ENCODE measurements around the gene ALAS1.
"Not testable (repeated sequence)": the region's sequence is repeated elsewhere in the genome, so short reads cannot be mapped to it uniquely, and the experiment has no call there.

ALAS1 gene

DNA sequence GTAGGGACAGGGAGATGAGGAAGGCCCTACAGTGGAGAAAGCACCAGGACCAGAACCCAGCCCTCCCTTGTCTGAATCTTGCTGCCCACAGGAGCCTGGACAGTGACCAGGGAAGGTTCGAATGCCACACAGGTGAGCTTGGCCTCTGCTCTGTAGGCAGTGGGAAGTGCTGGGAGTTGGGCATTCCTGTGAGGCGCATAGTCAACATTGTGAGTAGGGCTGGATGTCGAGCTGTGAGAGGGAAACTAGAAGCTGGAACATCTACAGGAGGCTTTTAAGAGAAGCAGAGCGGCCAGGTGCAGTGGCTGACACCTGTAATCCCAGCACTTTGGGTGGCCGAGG lies 20.3 kb upstream of the ALAS1 start:
- H3K9ac ChIP-seq (ENCODE audit: low read length), result no peak overlapping the region
- no peak overlapping the region for H3K27ac ChIP-seq (ENCODE audit: low read depth, low read length)
- no peaks in the 10 kb centered on the region for H3K9me3 ChIP-seq (ENCODE audit: control insufficient read depth, insufficient read depth, low read depth, low read length)
- H3K27me3 ChIP-seq (ENCODE audit: control insufficient read depth, insufficient read depth, low read length), result no peaks in the 10 kb centered on the region
- H3K36me3 ChIP-seq (ENCODE audit: control insufficient read depth, insufficient read depth, low read length), result no peaks in the 10 kb centered on the region
- H3K4me1 ChIP-seq (ENCODE audit: control insufficient read depth, insufficient read depth, low read length), result no peaks in the 10 kb centered on the region; the same call in 1 of the 2 replicates
- H3K4me3 ChIP-seq (ENCODE audit: low read depth, low read length), result no peak overlapping the region

DNA sequence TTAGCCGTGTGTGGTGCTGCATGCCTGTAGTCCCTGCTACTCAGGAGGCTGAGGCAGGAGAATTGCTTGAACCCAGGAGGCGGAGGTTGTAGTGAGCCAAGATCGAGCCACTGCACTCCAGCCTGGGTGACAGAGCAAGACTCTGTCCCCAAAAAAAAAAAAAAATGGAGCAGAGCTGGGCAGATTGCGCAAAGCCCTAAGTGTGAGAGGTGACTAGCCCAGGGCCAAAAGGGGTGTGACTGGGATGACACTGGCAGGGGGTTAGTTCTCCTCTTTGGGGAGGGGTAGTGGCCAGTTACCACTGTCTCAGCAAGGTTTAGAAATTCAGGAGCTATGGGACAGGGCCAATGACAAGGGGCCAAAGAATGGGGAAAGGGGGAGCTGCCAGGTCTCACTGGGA lies 19.8 kb upstream of the ALAS1 start:
- H3K4me3 ChIP-seq (ENCODE audit: low read depth, low read length); H3K36me3 ChIP-seq (ENCODE audit: control insufficient read depth, insufficient read depth, low read length); H3K9me3 ChIP-seq (ENCODE audit: control insufficient read depth, insufficient read depth, low read depth, low read length); H3K27me3 ChIP-seq (ENCODE audit: control insufficient read depth, insufficient read depth, low read length); H3K9ac ChIP-seq (ENCODE audit: low read length); H3K27ac ChIP-seq (ENCODE audit: low read depth, low read length); H3K4me1 ChIP-seq (ENCODE audit: control insufficient read depth, insufficient read depth, low read length): not testable (repeated sequence)

DNA sequence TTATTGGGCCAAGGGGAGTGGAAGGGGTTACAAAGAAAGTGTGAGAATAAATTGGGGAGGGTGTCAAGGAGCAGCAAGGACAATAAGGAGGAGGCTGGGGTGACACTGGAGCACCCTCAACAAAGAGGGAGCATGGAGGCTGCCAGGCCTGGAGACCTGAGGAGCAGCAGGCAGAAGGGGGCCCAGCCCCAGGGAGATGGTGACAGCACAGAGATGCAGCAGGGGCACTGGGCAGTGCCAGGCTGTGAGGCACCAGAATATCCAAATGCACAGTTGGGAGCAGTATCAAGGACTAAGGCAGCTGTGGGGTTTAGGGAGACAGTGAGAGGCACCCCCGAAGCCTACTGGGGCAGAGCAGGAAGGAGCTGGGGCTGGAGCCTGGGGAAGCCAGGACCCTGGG lies 19.4 kb upstream of the ALAS1 start:
- H3K4me3 ChIP-seq (ENCODE audit: low read depth, low read length), result no peak overlapping the region
- H3K9me3 ChIP-seq (ENCODE audit: control insufficient read depth, insufficient read depth, low read depth, low read length), result no peaks in the 10 kb centered on the region
- H3K27ac ChIP-seq (ENCODE audit: low read depth, low read length), result no peak overlapping the region
- H3K27me3 ChIP-seq (ENCODE audit: control insufficient read depth, insufficient read depth, low read length), result no peaks in the 10 kb centered on the region
- no peaks in the 10 kb centered on the region for H3K36me3 ChIP-seq (ENCODE audit: control insufficient read depth, insufficient read depth, low read length)
- no peaks in the 10 kb centered on the region; the same call in 1 of the 2 replicates for H3K4me1 ChIP-seq (ENCODE audit: control insufficient read depth, insufficient read depth, low read length)
- no peak overlapping the region for H3K9ac ChIP-seq (ENCODE audit: low read length)

DNA sequence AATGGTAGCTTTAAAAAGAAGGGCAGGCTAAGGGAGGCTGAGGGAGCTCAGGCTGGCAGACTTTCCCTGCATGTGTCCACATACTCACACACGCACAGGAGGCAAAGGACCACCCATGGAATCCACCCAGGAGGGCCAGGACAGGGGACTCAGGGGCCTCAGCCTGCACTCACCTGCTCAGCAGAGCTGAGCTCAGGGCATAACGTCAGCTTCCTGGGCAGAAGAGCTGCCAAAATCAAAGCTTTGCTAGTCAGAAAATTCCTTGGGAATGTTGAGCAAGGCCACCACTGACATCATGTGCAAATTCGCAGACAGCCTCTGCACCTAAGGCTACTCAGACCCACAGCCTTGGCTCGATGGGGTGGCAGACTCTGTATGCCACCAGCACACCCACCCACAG lies 16.4 kb upstream of the ALAS1 start:
- no peaks in the 10 kb centered on the region for H3K36me3 ChIP-seq (ENCODE audit: control insufficient read depth, insufficient read depth, low read length)
- no peaks in the 10 kb centered on the region; the same call in 1 of the 2 replicates for H3K4me1 ChIP-seq (ENCODE audit: control insufficient read depth, insufficient read depth, low read length)
- H3K27ac ChIP-seq (ENCODE audit: low read depth, low read length), result no peak overlapping the region
- H3K4me3 ChIP-seq (ENCODE audit: low read depth, low read length), result no peak overlapping the region
- no peak overlapping the region for H3K9ac ChIP-seq (ENCODE audit: low read length)
- no peaks in the 10 kb centered on the region for H3K27me3 ChIP-seq (ENCODE audit: control insufficient read depth, insufficient read depth, low read length)
- H3K9me3 ChIP-seq (ENCODE audit: control insufficient read depth, insufficient read depth, low read depth, low read length), result no peaks in the 10 kb centered on the region

DNA sequence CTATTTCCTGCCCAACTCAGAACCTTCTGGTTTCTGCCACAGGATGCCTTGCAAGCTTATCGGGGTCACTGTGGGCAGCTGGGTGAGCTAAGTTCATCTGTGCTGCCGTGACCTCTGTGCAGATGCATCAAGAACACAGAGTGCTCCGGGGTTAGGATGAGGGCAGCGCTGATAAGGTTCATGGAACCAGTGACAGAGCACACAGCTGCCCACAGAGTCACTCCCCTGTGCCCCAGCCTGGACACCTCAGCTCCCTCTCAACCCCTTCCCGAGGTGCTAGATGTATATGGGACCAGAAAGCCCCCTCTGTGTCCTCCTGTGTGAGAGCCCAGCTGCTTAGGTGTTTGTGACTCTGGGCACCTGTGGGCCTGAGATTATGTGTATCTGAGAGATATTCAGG lies 15.8 kb upstream of the ALAS1 start:
- no peaks in the 10 kb centered on the region for H3K27me3 ChIP-seq (ENCODE audit: control insufficient read depth, insufficient read depth, low read length)
- no peaks in the 10 kb centered on the region for H3K36me3 ChIP-seq (ENCODE audit: control insufficient read depth, insufficient read depth, low read length)
- no peak overlapping the region for H3K4me3 ChIP-seq (ENCODE audit: low read depth, low read length)
- no peak overlapping the region for H3K27ac ChIP-seq (ENCODE audit: low read depth, low read length)
- H3K9me3 ChIP-seq (ENCODE audit: control insufficient read depth, insufficient read depth, low read depth, low read length), result no peaks in the 10 kb centered on the region
- no peaks in the 10 kb centered on the region; the same call in 1 of the 2 replicates for H3K4me1 ChIP-seq (ENCODE audit: control insufficient read depth, insufficient read depth, low read length)
- H3K9ac ChIP-seq (ENCODE audit: low read length), result no peak overlapping the region

DNA sequence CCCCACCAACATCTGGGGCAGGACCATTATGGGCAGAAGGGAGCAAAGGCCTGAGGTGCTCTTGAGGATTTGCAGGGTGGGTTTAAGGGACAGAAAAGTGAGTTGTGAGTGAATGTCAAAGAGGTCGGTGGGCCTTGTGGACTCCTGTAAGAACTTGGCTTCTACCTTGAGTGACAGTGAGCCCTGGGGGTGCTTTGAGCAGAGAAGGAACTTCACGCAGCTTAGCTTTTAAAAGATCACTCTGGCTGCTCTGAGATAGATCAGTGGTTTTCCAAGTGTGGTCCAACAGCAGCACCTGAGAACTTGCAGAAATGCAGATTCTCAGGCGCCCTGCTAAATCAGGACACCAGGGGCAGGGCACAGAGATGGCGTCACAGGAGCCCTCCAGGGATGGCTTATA lies 15.3 kb upstream of the ALAS1 start:
- no peaks in the 10 kb centered on the region; the same call in 1 of the 2 replicates for H3K4me1 ChIP-seq (ENCODE audit: control insufficient read depth, insufficient read depth, low read length)
- no peaks in the 10 kb centered on the region for H3K27me3 ChIP-seq (ENCODE audit: control insufficient read depth, insufficient read depth, low read length)
- no peak overlapping the region for H3K27ac ChIP-seq (ENCODE audit: low read depth, low read length)
- no peak overlapping the region for H3K4me3 ChIP-seq (ENCODE audit: low read depth, low read length)
- H3K9me3 ChIP-seq (ENCODE audit: control insufficient read depth, insufficient read depth, low read depth, low read length), result no peaks in the 10 kb centered on the region
- no peaks in the 10 kb centered on the region for H3K36me3 ChIP-seq (ENCODE audit: control insufficient read depth, insufficient read depth, low read length)
- H3K9ac ChIP-seq (ENCODE audit: low read length), result no peak overlapping the region

DNA sequence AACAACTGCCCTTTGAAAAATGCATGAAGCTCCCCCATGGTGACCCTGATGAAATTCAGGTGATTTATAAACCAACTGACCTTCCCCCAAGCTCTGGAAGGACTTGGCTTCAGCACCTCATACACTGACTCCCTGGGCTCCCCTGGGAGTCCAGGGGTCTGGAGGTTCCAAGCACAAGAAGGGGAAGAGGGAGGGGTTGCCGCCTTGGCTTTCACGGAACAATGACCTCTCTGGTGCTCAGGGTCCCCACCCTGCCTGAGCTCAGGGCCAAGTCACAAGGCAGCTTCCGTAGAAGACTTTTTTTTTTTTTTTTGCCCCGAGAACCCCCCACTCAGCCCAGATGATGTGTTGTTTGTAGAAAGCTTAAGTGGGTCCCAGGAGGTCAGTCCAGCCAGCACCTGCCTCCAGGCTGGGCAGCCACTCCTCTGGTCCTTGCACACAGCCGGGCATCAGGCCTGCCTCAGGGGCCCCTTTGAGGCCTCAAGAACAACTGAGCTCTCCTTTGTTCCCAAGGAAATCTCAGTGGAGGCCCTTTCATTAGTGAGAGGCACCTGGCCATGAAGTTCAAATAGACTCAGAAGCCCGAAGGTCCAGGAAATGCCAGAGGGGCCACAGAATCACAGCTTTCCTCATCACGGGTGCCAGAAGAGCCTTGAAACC lies 14.0 kb upstream of the ALAS1 start:
- no peaks in the 10 kb centered on the region for H3K9me3 ChIP-seq (ENCODE audit: control insufficient read depth, insufficient read depth, low read depth, low read length)
- H3K36me3 ChIP-seq (ENCODE audit: control insufficient read depth, insufficient read depth, low read length), result no peaks in the 10 kb centered on the region
- H3K27me3 ChIP-seq (ENCODE audit: control insufficient read depth, insufficient read depth, low read length), result no peaks in the 10 kb centered on the region
- no peak overlapping the region for H3K9ac ChIP-seq (ENCODE audit: low read length)
- H3K4me1 ChIP-seq (ENCODE audit: control insufficient read depth, insufficient read depth, low read length), result no peaks in the 10 kb centered on the region
- H3K27ac ChIP-seq (ENCODE audit: low read depth, low read length), result no peak overlapping the region
- H3K4me3 ChIP-seq (ENCODE audit: low read depth, low read length), result no peak overlapping the region

DNA sequence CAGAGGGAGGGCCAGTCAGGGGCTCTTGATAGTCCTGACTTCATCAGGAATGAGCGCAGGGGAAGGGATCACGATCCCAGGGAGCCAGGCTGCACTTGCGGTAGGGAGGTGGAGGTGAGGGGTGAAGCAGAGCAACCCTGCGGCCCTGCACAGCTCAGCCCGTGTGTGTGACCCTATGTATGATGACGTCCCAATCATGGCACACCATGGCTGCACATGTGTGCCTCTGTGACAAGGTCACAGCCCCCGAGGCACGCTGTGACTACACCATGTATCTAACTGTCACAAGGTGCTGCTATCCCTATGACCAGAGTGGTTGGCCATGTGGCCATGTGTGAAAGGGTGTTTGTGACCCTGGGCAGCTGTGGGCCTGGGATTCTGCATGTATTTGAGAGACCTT lies 13.3 kb upstream of the ALAS1 start:
- no peak overlapping the region for H3K9ac ChIP-seq (ENCODE audit: low read length)
- H3K4me3 ChIP-seq (ENCODE audit: low read depth, low read length), result no peak overlapping the region
- H3K36me3 ChIP-seq (ENCODE audit: control insufficient read depth, insufficient read depth, low read length), result no peaks in the 10 kb centered on the region
- H3K4me1 ChIP-seq (ENCODE audit: control insufficient read depth, insufficient read depth, low read length), result no peaks in the 10 kb centered on the region
- no peak overlapping the region for H3K27ac ChIP-seq (ENCODE audit: low read depth, low read length)
- H3K9me3 ChIP-seq (ENCODE audit: control insufficient read depth, insufficient read depth, low read depth, low read length), result no peaks in the 10 kb centered on the region
- H3K27me3 ChIP-seq (ENCODE audit: control insufficient read depth, insufficient read depth, low read length), result no peaks in the 10 kb centered on the region

DNA sequence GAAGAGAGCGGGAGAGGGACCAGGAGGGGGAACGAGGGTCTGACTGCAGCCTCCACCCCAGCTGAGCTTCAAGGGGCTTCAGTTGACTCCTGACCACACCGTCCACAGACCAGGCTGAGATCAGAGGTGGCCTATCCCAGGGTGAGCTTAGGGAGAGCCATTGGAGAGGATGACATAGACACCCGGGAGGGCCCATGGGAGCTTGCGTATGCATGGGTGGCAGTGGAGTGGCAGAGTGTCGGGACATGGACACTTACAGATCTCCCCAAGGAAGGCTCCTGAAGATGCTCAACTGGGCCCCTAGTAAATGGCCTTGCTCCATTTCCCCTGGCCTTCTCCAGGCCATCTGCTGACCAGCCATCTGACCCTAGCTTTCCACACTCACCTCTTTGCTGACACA lies 12.6 kb upstream of the ALAS1 start:
- Histone ChIP-seq H3K9me3 (ENCODE audit: control insufficient read depth, insufficient read depth, low read depth, low read length) (no peaks in the 10 kb centered on the region), H3K4me3 (ENCODE audit: low read depth, low read length) (no peak overlapping the region), H3K9ac (ENCODE audit: low read length) (no peak overlapping the region), H3K36me3 (ENCODE audit: control insufficient read depth, insufficient read depth, low read length) (no peaks in the 10 kb centered on the region), H3K4me1 (ENCODE audit: control insufficient read depth, insufficient read depth, low read length) (no peaks in the 10 kb centered on the region), H3K27ac (ENCODE audit: low read depth, low read length) (no peak overlapping the region), H3K27me3 (ENCODE audit: control insufficient read depth, insufficient read depth, low read length) (no peaks in the 10 kb centered on the region)

DNA sequence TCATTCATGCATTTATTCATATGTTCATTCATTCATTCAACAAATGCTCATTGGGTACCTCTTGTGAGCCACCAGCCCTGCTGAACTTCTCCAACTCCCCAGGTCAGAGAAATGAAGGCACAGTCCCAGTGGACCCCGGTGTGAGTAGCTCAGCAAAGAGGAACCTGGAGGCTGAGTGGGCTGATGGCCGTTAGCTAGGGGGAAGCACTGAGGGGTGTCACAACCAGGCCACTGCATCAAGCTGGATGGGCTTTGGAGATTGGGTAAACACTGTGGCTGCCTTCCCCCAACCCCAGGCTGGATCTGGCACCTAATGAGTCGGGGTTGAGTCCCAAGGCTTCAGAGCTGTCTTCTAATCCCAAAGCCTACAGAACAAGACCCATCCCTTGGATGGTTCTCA lies 12.1 kb upstream of the ALAS1 start:
- Histone ChIP-seq H3K4me1 (ENCODE audit: control insufficient read depth, insufficient read depth, low read length) (no peaks in the 10 kb centered on the region), H3K9me3 (ENCODE audit: control insufficient read depth, insufficient read depth, low read depth, low read length) (no peaks in the 10 kb centered on the region), H3K27ac (ENCODE audit: low read depth, low read length) (no peak overlapping the region), H3K4me3 (ENCODE audit: low read depth, low read length) (no peak overlapping the region), H3K9ac (ENCODE audit: low read length) (no peak overlapping the region), H3K36me3 (ENCODE audit: control insufficient read depth, insufficient read depth, low read length) (no peaks in the 10 kb centered on the region), H3K27me3 (ENCODE audit: control insufficient read depth, insufficient read depth, low read length) (no peaks in the 10 kb centered on the region)

DNA sequence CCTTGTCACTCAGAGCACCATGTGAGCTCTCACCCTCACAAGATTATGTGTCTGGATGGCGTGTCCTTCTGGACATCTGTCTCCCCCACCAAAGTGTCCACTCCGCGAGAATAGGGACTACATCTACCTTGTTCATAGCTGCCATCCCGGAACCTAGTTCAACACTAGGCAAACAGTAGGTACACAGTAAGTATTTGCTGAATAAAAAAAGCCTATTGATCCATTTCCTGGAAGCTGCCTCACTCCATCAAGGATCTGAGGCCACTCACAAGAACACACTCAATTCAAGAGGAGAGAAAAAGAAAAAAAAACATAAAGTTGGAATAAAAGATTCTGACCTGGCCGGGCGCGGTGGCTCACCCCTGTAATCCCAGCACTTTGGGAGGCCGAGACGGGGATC lies 11.2 kb upstream of the ALAS1 start:
- Histone ChIP-seq H3K4me1 (ENCODE audit: control insufficient read depth, insufficient read depth, low read length) (no peaks in the 10 kb centered on the region), H3K36me3 (ENCODE audit: control insufficient read depth, insufficient read depth, low read length) (no peaks in the 10 kb centered on the region), H3K9ac (ENCODE audit: low read length) (no peak overlapping the region), H3K27ac (ENCODE audit: low read depth, low read length) (no peak overlapping the region), H3K4me3 (ENCODE audit: low read depth, low read length) (no peak overlapping the region), H3K9me3 (ENCODE audit: control insufficient read depth, insufficient read depth, low read depth, low read length) (no peaks in the 10 kb centered on the region), H3K27me3 (ENCODE audit: control insufficient read depth, insufficient read depth, low read length) (no peaks in the 10 kb centered on the region)

DNA sequence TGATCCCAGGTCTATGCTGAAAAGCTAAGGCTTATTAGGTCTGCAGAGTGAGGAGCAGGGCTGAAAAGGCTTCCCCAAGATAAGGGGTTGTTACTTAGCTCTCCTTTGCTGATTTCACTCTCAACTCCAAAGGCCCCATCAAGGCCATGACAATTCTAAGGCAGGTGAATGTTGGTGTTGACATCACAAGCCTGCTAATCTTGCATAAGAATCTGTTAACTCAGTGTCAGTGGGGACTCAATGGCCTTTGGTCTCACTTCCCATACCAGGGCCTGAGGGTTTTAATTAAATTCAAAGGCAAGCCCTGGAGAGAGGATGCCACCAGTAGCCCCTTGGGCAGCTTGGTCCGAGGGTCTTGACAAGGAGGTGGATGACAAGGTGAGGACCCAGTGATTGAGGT lies 9.4 kb upstream of the ALAS1 start:
- no peak overlapping the region for H3K27ac ChIP-seq (ENCODE audit: low read depth, low read length)
- no peaks in the 10 kb centered on the region for H3K36me3 ChIP-seq (ENCODE audit: control insufficient read depth, insufficient read depth, low read length)
- no peaks in the 10 kb centered on the region for H3K27me3 ChIP-seq (ENCODE audit: control insufficient read depth, insufficient read depth, low read length)
- no peaks in the 10 kb centered on the region for H3K4me1 ChIP-seq (ENCODE audit: control insufficient read depth, insufficient read depth, low read length)
- no peak overlapping the region for H3K9ac ChIP-seq (ENCODE audit: low read length)
- no peaks in the 10 kb centered on the region for H3K9me3 ChIP-seq (ENCODE audit: control insufficient read depth, insufficient read depth, low read depth, low read length)
- H3K4me3 ChIP-seq (ENCODE audit: low read depth, low read length), result no peak overlapping the region

Data from HUES6 (cell line).